AG04449 (cell line): ENCODE results near the gene ATP13A1.

ENCODE experiments used
- CTCF ChIA-PET: fragments of 350-600 bp; formaldehyde crosslinking; extraction: SDS; loops from one replicate; lab custom pipeline; 2021; ENCODE audit warnings: antibody characterized with exemption; lab: Yijun Ruan, JAX
- POLR2A ChIA-PET: fragments of 400-600, 350-600 bp; formaldehyde crosslinking; extraction: SDS; loops from one replicate; lab custom pipeline; 2020; ENCODE audit warnings: antibody characterized with exemption, inconsistent platforms; lab: Yijun Ruan, JAX
- DNase-seq: peaks from one replicate; pipeline ENCODE4 v3.0.0-alpha.2; 2010; ENCODE audit warnings: low read depth, low spot score
- H3K4me3 ChIP-seq: 2 replicates; pipeline ENCODE4 v1.5.1; 2011; ENCODE audit warnings: low read depth, mild to moderate bottlenecking, control low read depth, low read length
- TF ChIP-seq, protein P1 (sequence below): IDR thresholded peaks from one replicate; pipeline ENCODE4 v1.5.1; 2011; ENCODE audit warnings: mild to moderate bottlenecking, moderate library complexity, low read length, control low read depth, inconsistent platforms; ENCODE audit not compliant: insufficient read depth; ENCODE audit errors: missing control alignments

Gene ATP13A1

DNA sequence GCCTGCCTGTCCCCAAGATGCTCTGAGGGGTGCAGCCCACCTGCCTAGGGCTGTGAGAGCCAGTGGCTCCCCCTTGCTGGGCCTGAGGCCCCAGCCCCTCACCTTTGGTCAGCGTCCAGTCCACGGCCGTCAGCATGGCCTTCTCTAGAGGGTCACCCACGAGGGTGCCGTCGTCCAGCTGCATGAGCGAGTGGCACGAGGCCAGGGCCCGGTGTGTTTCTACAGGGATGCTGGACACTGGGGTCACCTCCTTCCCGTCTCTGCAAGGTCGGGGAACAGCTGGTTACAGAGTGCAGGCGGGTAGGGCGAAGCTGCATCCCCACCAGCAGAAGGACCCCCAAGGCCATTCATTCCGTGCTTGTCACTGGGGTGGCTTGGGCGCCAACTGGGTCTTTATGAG lies 9.0 kb downstream of the ATP13A1 start:
- no peak for DNase-seq
- TF ChIP-seq, protein P1, sequence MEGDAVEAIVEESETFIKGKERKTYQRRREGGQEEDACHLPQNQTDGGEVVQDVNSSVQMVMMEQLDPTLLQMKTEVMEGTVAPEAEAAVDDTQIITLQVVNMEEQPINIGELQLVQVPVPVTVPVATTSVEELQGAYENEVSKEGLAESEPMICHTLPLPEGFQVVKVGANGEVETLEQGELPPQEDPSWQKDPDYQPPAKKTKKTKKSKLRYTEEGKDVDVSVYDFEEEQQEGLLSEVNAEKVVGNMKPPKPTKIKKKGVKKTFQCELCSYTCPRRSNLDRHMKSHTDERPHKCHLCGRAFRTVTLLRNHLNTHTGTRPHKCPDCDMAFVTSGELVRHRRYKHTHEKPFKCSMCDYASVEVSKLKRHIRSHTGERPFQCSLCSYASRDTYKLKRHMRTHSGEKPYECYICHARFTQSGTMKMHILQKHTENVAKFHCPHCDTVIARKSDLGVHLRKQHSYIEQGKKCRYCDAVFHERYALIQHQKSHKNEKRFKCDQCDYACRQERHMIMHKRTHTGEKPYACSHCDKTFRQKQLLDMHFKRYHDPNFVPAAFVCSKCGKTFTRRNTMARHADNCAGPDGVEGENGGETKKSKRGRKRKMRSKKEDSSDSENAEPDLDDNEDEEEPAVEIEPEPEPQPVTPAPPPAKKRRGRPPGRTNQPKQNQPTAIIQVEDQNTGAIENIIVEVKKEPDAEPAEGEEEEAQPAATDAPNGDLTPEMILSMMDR, result no peak
- H3K4me3 ChIP-seq, result no peak overlapping the region
- ChIA-PET CTCF (interaction anchor here (2.4 to 4.0 kb wide), 2 partner anchors 10 to 123 kb away, joined by 9 to 26 read pairs; partner anchors contain the start of gene GMIP), POLR2A (no interaction called here)

DNA sequence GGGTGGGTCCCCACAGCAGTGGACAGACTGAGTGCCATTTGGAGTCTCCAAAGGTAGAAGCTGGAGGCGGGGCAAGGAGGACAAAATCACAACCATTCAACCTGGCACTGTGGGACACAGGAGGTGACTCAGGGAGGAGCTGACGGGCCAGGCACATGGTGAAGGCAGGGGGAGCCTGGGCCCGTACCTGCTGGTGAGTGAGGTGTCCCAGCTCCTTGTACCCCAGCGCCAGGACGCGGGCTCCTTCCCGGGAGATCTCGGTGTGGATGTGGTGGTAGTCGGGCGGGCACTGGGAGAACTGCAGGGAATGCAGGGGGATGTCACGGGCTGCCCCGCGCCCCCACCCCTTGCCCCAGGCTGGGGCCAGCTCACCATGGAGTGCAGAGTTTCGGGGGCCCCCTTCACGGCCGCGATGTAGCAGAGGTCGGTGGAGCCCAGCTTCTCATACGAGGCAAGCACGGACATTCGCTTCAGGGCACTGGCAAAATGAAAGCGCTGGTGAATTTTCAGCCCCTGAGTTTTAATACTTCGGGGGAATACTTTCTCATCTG lies 9.8 kb downstream of the ATP13A1 start:
- TF ChIP-seq, protein P1, result no peak
- ChIA-PET POLR2A (no interaction called here), CTCF (interaction anchor here (0.7 to 4.0 kb wide), 3 partner anchors 9 to 122 kb away, joined by 3 to 29 read pairs (median 26); partner anchors contain the start of gene GMIP)
- H3K4me3 ChIP-seq, result no peak overlapping the region
- DNase-seq, result no peak

DNA sequence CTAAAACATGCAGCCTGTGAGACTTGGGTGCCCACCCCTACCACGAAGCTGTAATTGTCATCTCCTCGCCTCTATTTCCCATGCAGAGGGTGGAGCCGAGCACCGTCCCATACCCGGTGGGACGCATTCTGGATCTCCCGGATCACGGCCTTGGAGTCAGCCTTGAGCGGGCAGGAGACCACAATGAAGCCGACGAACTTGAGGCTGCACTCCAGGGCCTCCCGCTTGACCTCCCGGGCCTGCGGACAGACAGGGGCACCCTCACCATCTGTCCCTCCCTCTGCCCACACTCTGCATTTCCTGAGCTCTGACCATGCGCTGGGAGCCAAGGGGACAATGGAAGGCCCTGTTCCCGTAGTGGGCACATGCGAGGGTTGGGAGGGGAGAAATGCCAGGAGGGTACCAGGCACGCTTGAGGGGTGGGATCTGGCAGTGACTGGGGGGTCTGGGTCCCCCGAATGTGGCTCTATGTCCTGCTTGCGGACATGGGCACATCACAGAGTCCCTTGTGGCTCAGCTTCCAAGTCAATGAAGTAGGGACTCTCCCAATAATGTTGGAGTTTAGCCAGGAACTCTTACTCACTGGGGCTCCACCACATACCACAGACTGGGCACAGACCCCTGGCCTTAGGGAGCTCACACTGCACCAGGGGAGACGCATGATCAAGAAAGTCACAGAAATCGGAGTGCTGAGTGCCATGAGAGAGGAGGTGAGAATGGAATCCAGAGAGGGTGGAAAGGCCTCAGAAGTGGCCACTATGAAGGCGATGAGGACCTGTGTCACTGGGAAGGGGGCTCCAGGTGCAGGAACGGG lies 10.8 kb downstream of the ATP13A1 start:
- ChIA-PET CTCF (interaction anchor here (1.0 to 4.0 kb wide), 5 partner anchors 9 to 124 kb away, joined by 4 to 29 read pairs (median 5); partner anchors contain the start of genes ATP13A1, GMIP and YJEFN3), POLR2A (no interaction called here)
- no peak for DNase-seq
- TF ChIP-seq, protein P1, result no peak
- H3K4me3 ChIP-seq, result no peak overlapping the region

DNA sequence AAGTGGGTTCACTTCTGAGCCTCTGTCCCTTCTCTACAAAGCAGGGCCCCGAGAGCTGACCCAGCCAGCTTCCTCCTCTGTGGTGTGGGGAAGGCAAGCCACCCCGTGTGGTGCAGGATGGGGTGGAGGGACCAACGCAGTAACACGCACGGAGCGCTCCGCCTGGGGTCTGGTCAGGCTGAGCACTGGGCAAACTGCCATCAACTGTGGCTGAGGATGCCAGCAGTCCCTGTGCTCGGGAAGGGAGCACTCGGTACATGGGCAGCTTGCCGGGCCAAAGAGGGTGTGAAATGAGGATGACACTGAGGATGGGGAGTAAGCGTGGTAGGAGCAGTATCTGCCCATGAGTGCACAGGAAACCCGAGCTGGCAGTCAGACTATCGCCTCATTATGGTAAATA lies 12.4 kb downstream of the ATP13A1 start:
- POLR2A ChIA-PET, result no interaction called here

DNA sequence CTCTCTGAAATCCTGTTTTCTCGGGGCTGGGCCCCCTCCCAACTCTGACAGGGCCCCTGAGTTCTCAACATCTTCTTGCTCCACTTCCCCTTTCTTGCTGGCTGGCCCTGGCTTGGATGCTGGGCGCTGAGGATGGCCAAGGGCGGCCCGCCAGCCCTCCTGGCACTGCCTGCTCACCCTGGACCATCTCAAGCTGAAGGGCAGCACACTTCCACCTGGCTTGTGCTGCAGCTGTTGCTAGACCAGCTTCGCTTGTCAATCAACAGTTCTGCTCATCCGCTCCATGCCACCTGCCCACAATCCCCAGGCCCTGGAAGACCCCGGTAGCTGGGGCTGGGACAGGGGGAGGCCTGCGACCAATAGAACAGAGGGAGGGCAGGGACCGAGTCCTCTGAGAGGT lies 13.1 kb downstream of the ATP13A1 start:
- TF ChIP-seq, protein P1, result no peak
- ChIA-PET POLR2A (no interaction called here), CTCF (interaction anchor here (8.0 kb wide), 1 partner anchor 117 kb away, joined by 279 read pairs; the partner anchor contains the start of genes CILP2 and YJEFN3)
- H3K4me3 ChIP-seq, result no peak overlapping the region
- no peak for DNase-seq

More for the DNA sequence above, 12.4 kb downstream of the ATP13A1 start:
- no peak overlapping the region for H3K4me3 ChIP-seq
- no peak for DNase-seq
- CTCF ChIA-PET, result interaction anchor here (1.2 to 8.0 kb wide), 5 partner anchors 11 to 119 kb away, joined by 3 to 279 read pairs (median 5); partner anchors contain the start of genes ATP13A1, CILP2 and YJEFN3
- TF ChIP-seq, protein P1, result no peak

DNA sequence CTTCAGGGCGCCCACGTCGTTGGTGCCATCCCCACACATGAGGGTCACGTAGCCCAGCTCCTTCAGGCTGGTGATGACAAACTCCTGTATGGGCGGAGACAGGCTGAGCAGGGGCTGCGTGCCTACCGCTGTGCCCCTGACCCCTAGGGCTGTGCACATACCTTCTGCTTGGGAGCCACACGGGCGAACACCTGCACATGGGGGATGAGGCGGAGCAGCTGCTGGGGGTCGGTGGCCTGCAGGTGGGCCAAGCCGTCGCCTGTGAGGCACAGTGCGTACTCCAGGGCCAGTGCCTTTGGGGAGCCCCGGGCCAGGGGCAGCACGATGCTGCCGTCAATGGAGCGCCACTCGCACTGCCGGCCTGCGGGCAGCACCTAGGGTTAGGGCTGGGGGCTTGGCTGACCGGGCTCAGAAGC lies 13.9 kb downstream of the ATP13A1 start:
- no peak overlapping the region for H3K4me3 ChIP-seq
- no peak for DNase-seq
- ChIA-PET CTCF (interaction anchor here (8.0 kb wide), 1 partner anchor 116 kb away, joined by 279 read pairs; the partner anchor contains the start of genes CILP2 and YJEFN3), POLR2A (no interaction called here)
- TF ChIP-seq, protein P1, result no peak
